Measurements from ENCODE around the gene CCND2.

CCND2 gene

DNA sequence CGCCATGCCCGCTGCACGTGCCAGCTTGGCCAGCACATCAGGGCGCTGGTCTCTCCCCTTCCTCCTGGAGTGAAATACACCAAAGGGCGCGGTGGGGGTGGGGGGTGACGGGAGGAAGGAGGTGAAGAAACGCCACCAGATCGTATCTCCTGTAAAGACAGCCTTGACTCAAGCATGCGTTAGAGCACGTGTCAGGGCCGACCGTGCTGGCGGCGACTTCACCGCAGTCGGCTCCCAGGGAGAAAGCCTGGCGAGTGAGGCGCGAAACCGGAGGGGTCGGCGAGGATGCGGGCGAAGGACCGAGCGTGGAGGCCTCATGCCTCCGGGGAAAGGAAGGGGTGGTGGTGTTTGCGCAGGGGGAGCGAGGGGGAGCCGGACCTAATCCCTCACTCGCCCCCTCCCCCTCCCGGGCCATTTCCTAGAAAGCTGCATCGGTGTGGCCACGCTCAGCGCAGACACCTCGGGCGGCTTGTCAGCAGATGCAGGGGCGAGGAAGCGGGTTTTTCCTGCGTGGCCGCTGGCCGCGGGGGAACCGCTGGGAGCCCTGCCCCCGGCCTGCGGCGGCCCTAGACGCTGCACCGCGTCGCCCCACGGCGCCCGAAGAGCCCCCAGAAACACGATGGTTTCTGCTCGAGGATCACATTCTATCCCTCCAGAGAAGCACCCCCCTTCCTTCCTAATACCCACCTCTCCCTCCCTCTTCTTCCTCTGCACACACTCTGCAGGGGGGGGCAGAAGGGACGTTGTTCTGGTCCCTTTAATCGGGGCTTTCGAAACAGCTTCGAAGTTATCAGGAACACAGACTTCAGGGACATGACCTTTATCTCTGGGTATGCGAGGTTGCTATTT is 914 bp upstream of the CCND2 start:
- TF ChIP-seq FOXM1 (IDR thresholded peaks at IDR 0.05; ENCODE audit: borderline replicate concordance, low read depth) (no peak), EP300 (IDR thresholded peaks at IDR 0.05; ENCODE audit: borderline replicate concordance) (no peak), CREB1 (IDR thresholded peaks at IDR 0.05; ENCODE audit: low read depth) (no peak), NFIC (IDR thresholded peaks at IDR 0.05) (no peak), TAF1 (IDR thresholded peaks at IDR 0.05; ENCODE audit: low read depth) (no peak), CEBPB (IDR thresholded peaks at IDR 0.05) (no peak), YY1 (IDR thresholded peaks at IDR 0.05; ENCODE audit: low read depth) (0 out of 2 replicates have a peak, but pooled peaks have one; percentile 24), TEAD4 (IDR thresholded peaks at IDR 0.05) (no peak), EGR1 (IDR thresholded peaks at IDR 0.05) (no peak), RAD21 (IDR thresholded peaks at IDR 0.05; ENCODE audit: low read depth) (no peak), ZBTB7A (IDR thresholded peaks at IDR 0.05; ENCODE audit: low read depth) (no peak), TCF12 (IDR thresholded peaks at IDR 0.05; ENCODE audit: low read depth) (no peak)
- TF ChIP-seq, protein P1, sequence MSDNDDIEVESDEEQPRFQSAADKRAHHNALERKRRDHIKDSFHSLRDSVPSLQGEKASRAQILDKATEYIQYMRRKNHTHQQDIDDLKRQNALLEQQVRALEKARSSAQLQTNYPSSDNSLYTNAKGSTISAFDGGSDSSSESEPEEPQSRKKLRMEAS (IDR thresholded peaks at IDR 0.05), result peak; percentile 99
- TF ChIP-seq, protein P2, sequence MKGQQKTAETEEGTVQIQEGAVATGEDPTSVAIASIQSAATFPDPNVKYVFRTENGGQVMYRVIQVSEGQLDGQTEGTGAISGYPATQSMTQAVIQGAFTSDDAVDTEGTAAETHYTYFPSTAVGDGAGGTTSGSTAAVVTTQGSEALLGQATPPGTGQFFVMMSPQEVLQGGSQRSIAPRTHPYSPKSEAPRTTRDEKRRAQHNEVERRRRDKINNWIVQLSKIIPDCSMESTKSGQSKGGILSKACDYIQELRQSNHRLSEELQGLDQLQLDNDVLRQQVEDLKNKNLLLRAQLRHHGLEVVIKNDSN (IDR thresholded peaks at IDR 0.05), result no peak
- TF ChIP-seq, protein P3, sequence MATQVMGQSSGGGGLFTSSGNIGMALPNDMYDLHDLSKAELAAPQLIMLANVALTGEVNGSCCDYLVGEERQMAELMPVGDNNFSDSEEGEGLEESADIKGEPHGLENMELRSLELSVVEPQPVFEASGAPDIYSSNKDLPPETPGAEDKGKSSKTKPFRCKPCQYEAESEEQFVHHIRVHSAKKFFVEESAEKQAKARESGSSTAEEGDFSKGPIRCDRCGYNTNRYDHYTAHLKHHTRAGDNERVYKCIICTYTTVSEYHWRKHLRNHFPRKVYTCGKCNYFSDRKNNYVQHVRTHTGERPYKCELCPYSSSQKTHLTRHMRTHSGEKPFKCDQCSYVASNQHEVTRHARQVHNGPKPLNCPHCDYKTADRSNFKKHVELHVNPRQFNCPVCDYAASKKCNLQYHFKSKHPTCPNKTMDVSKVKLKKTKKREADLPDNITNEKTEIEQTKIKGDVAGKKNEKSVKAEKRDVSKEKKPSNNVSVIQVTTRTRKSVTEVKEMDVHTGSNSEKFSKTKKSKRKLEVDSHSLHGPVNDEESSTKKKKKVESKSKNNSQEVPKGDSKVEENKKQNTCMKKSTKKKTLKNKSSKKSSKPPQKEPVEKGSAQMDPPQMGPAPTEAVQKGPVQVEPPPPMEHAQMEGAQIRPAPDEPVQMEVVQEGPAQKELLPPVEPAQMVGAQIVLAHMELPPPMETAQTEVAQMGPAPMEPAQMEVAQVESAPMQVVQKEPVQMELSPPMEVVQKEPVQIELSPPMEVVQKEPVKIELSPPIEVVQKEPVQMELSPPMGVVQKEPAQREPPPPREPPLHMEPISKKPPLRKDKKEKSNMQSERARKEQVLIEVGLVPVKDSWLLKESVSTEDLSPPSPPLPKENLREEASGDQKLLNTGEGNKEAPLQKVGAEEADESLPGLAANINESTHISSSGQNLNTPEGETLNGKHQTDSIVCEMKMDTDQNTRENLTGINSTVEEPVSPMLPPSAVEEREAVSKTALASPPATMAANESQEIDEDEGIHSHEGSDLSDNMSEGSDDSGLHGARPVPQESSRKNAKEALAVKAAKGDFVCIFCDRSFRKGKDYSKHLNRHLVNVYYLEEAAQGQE (IDR thresholded peaks at IDR 0.05; ENCODE audit: low read depth), result no peak

DNA sequence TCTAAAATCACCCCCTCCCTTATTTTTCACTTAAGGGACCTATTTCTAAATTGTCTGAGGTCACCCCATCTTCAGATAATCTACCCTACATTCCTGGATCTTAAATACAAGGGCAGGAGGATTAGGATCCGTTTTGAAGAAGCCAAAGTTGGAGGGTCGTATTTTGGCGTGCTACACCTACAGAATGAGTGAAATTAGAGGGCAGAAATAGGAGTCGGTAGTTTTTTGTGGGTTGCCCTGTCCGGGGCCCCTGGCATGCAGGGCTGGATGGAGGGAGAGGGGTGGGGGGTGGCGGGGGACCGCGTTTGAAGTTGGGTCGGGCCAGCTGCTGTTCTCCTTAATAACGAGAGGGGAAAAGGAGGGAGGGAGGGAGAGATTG is 300 bp upstream of the CCND2 start:
- TF ChIP-seq TAF1 (IDR thresholded peaks at IDR 0.05; ENCODE audit: low read depth) (no peak), ZBTB7A (IDR thresholded peaks at IDR 0.05; ENCODE audit: low read depth) (no peak; the same call in 1 of the 2 replicates), YY1 (IDR thresholded peaks at IDR 0.05; ENCODE audit: low read depth) (no peak), CREB1 (IDR thresholded peaks at IDR 0.05; ENCODE audit: low read depth) (no peak), FOXM1 (IDR thresholded peaks at IDR 0.05; ENCODE audit: borderline replicate concordance, low read depth) (no peak), TEAD4 (IDR thresholded peaks at IDR 0.05) (no peak), TCF12 (IDR thresholded peaks at IDR 0.05; ENCODE audit: low read depth) (no peak), CEBPB (IDR thresholded peaks at IDR 0.05) (no peak), NFIC (IDR thresholded peaks at IDR 0.05) (no peak), EP300 (IDR thresholded peaks at IDR 0.05; ENCODE audit: borderline replicate concordance) (no peak), RAD21 (IDR thresholded peaks at IDR 0.05; ENCODE audit: low read depth) (no peak), EGR1 (IDR thresholded peaks at IDR 0.05) (no peak)
- TF ChIP-seq, protein P2 (IDR thresholded peaks at IDR 0.05), result no peak
- TF ChIP-seq, protein P3 (IDR thresholded peaks at IDR 0.05; ENCODE audit: low read depth), result no peak
- TF ChIP-seq, protein P1 (IDR thresholded peaks at IDR 0.05), result no peak

DNA sequence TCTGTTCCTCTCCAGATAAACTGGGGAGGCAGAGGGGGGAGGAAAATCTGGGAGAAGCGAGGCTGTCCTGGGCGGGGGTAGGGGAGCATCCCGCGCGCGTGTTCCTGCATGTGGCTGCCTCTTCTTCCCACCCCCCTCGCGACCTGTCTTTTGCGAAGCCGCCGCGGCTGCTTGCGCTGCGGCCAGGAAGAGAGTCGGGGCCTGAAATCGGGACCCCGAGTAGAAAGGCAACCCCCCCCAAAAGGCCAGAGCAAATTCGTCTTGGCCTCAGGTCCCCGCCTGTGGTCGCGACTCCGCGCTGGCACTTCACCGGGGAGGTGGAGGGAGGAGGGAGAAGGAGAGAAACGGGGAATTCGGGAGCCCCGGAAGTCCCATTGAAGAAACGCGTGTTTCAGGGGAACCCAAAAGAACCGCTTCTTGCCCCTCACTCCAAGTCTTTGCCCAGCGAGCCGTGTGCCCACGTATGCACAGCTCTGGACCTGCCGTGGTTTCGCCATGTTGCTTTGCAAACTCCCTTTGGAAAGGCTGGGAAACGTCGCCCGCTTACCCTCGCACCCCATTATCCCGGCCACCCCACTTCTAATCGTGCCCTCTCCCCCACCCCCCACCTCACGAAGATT is 944 bp downstream of the CCND2 start:
- no peak for TF ChIP-seq CREB1 (IDR thresholded peaks at IDR 0.05; ENCODE audit: low read depth)
- 0 out of 2 replicates have a peak, but pooled peaks have one; percentile 5 for TF ChIP-seq ZBTB7A (IDR thresholded peaks at IDR 0.05; ENCODE audit: low read depth)

DNA sequence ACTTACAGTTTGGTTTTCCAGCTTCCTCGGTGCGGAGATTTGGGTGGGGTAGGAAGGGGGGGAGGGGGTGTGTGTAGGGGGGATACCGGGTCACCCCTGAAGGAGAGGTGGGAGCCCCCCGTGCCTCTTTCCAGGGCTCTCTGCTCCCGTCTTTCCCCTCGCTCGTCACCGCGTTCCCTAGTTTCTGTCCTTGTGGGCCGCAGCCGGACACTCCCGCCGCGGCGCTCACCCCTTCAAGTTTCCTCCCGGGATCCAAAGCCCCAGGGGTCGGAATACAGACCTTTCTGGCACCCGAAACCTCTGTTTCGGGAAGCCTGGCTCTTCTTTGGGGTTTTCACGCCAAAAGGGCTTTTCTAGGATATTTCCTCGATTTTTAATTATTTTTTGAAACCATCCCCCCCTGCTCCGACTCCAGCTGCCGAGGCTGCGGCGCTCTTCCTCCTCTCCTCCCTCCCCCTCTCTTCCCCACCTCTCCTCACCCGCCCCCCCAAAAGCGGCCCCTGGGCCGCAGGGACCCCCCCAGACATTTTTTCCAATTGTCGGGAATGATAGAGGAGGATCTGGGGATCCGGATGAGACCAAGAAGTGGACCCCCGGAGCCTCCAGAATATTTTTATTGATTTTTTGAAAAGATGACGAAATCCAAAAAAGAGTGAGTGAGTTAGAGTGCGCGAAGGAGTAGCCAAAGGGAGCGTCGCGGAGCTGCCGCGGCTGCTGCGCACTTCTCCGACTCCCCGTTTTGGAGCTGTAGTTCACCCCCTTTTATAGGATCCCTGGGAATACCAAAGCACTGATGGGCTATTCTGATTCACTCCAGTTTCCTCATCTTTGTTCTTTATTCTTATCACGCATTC is 1.7 kb downstream of the CCND2 start:
- no peak for TF ChIP-seq NFIC (IDR thresholded peaks at IDR 0.05)
- TF ChIP-seq CREB1 (IDR thresholded peaks at IDR 0.05; ENCODE audit: low read depth), result no peak
- TF ChIP-seq RAD21 (IDR thresholded peaks at IDR 0.05; ENCODE audit: low read depth), result no peak
- TF ChIP-seq ZBTB7A (IDR thresholded peaks at IDR 0.05; ENCODE audit: low read depth), result no peak

DNA sequence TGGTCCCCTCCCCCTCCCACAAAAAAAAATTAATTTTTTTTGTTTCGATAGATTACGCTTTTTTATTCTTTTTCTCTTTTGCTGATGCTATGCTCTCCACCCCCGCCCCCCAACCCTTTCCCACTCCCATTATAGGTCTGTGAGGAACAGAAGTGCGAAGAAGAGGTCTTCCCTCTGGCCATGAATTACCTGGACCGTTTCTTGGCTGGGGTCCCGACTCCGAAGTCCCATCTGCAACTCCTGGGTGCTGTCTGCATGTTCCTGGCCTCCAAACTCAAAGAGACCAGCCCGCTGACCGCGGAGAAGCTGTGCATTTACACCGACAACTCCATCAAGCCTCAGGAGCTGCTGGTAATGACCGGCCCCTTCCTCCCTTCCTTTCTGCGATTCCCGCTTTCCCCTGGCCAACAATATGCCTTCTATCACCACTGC is 2.3 kb downstream of the CCND2 start:
- no peak for TF ChIP-seq YY1 (IDR thresholded peaks at IDR 0.05; ENCODE audit: low read depth)
- no peak for TF ChIP-seq EGR1 (IDR thresholded peaks at IDR 0.05)
- TF ChIP-seq CEBPB (IDR thresholded peaks at IDR 0.05), result no peak
- no peak for TF ChIP-seq TEAD4 (IDR thresholded peaks at IDR 0.05)
- TF ChIP-seq CREB1 (IDR thresholded peaks at IDR 0.05; ENCODE audit: low read depth), result no peak
- TF ChIP-seq, protein P1 (IDR thresholded peaks at IDR 0.05), result no peak
- TF ChIP-seq TCF12 (IDR thresholded peaks at IDR 0.05; ENCODE audit: low read depth), result no peak
- no peak for TF ChIP-seq NFIC (IDR thresholded peaks at IDR 0.05)
- TF ChIP-seq EP300 (IDR thresholded peaks at IDR 0.05; ENCODE audit: borderline replicate concordance), result no peak
- no peak for TF ChIP-seq FOXM1 (IDR thresholded peaks at IDR 0.05; ENCODE audit: borderline replicate concordance, low read depth)
- TF ChIP-seq, protein P2 (IDR thresholded peaks at IDR 0.05), result no peak
- TF ChIP-seq, protein P3 (IDR thresholded peaks at IDR 0.05; ENCODE audit: low read depth), result no peak
- TF ChIP-seq ZBTB7A (IDR thresholded peaks at IDR 0.05; ENCODE audit: low read depth), result no peak

Data from Ishikawa (cell line).